HG03135 (cell line): ENCODE data around the gene CDX2.
"Not testable (repeated sequence)": the region's sequence is repeated elsewhere in the genome, so short reads cannot be mapped to it uniquely, and the experiment has no call there.

Source experiments
- ATAC-seq: cut with Tn5 transposase; IDR thresholded peaks from one replicate; pipeline ENCODE4 v1.9.1; 2021; ENCODE audit warnings: mild to moderate bottlenecking, moderate library complexity; ENCODE audit not compliant: unreplicated experiment

The CDX2 gene

GRCh38 chr13:27965740-27966640 lies 3.1 kb downstream of the CDX2 start:
- no peak for ATAC-seq

- ATAC-seq = no peak
Observed at GRCh38 chr13:27965343-27965739, 3.8 kb downstream of the CDX2 start.

GRCh38 chr13:27964741-27965323 lies 4.3 kb downstream of the CDX2 start:
- ATAC-seq = no peak

GRCh38 chr13:27964206-27964605 lies 4.9 kb downstream of the CDX2 start:
- ATAC-seq = not testable (repeated sequence)

- no peak for ATAC-seq
Observed at GRCh38 chr13:27963491-27963890, 5.6 kb downstream of the CDX2 start.

- no peak for ATAC-seq
Observed at GRCh38 chr13:27962982-27963381, 6.1 kb downstream of the CDX2 start.

- no peak for ATAC-seq
Observed at GRCh38 chr13:27962128-27962841, 6.8 kb downstream of the CDX2 start.

- ATAC-seq = no peak
Observed at GRCh38 chr13:27961227-27962085, 7.7 kb downstream of the CDX2 start.

GRCh38 chr13:27960362-27961226 lies 8.5 kb downstream of the CDX2 start:
- no peak for ATAC-seq

GRCh38 chr13:27959976-27960361 lies 9.1 kb downstream of the CDX2 start:
- ATAC-seq = no peak

- no peak for ATAC-seq
Observed at GRCh38 chr13:27956576-27957300, 12.4 kb downstream of the CDX2 start.

GRCh38 chr13:27955014-27955591 lies 14.0 kb downstream of the CDX2 start:
- no peak for ATAC-seq

- peak; percentile 17 for ATAC-seq
Observed at GRCh38 chr13:27954406-27954851, 14.7 kb downstream of the CDX2 start.

- peak; percentile 87 for ATAC-seq
Observed at GRCh38 chr13:27953676-27954405, 15.3 kb downstream of the CDX2 start.

GRCh38 chr13:27952876-27953675 lies 16.0 kb downstream of the CDX2 start:
- ATAC-seq = no peak

- no peak for ATAC-seq
Observed at GRCh38 chr13:27942972-27943371, 26.1 kb downstream of the CDX2 start.

GRCh38 chr13:27933580-27934328 lies 35.4 kb downstream of the CDX2 start:
- ATAC-seq = no peak
